Parathyroid adenoma (tissue), 2 donors: Measurements from ENCODE around the gene PLEK2.
"Not testable (repeated sequence)": the region's sequence is repeated elsewhere in the genome, so short reads cannot be mapped to it uniquely, and the experiment has no call there.

Experiments
- H2AFZ ChIP-seq: fragments of 300-600 bp; sonication (generic); one replicate; pipeline ENCODE4 v1.7.0; 2017; ENCODE audit warnings: antibody characterized with exemption, mild to moderate bottlenecking
- H3K27ac ChIP-seq: fragments of 300-600 bp; sonication (generic); one replicate; pipeline ENCODE4 v1.7.0; 2017
- H3K27me3 ChIP-seq: fragments of 300-600 bp; sonication (generic); one replicate; pipeline ENCODE4 v1.7.0; 2017; ENCODE audit warnings: low read length; ENCODE audit not compliant: control insufficient read depth, insufficient read depth
- H3K36me3 ChIP-seq: fragments of 300-600 bp; sonication (generic); one replicate; pipeline ENCODE4 v1.7.0; 2017; ENCODE audit warnings: low read length; ENCODE audit not compliant: control insufficient read depth, insufficient read depth
- H3K4me1 ChIP-seq: fragments of 300-600 bp; sonication (generic); one replicate; pipeline ENCODE4 v1.7.0; 2017; ENCODE audit warnings: control low read depth
- H3K4me2 ChIP-seq: fragments of 300-600 bp; sonication (generic); one replicate; pipeline ENCODE4 v1.7.0; 2017; ENCODE audit warnings: low read length
- H3K4me3 ChIP-seq: fragments of 300-600 bp; sonication (generic); one replicate; pipeline ENCODE4 v1.7.0; 2017; ENCODE audit warnings: low read depth, low read length
- H3K79me2 ChIP-seq: fragments of 300-600 bp; sonication (generic); one replicate; pipeline ENCODE4 v1.7.0; 2017; ENCODE audit warnings: control low read depth
- H3K9ac ChIP-seq: fragments of 300-600 bp; sonication (generic); one replicate; pipeline ENCODE4 v1.7.0; 2017; ENCODE audit warnings: mild to moderate bottlenecking
- H3K9me3 ChIP-seq: fragments of 300-600 bp; sonication (generic); one replicate; pipeline ENCODE4 v1.7.0; 2017; ENCODE audit warnings: low read length; ENCODE audit not compliant: control insufficient read depth
- TF ChIP-seq, protein P1 (sequence below): fragments of 300-600 bp; sonication (generic); IDR thresholded peaks from one replicate; pipeline ENCODE4 v1.7.0; 2017; ENCODE audit warnings: antibody characterized with exemption, mild to moderate bottlenecking
- donor health status: primary hyperparathyroidism.

Gene PLEK2

DNA sequence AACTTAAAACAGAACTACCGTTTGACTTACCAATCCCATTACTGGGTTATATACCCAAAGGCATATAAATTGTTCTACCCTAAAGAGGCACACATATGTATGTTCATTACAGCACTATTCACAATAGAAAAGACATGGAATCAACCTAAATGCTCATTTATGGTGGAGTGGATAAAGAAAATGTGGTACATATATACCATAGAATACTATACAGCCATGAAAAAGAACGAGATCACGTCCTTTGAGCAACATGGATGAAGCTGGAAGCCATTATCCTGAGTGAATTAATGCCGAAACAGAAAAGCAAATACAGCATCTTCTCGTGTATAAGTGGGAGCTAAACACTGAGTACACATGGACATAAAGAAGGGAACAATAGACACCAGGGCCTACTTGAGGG is 44.8 kb upstream of the PLEK2 start:
- Histone ChIP-seq H2AFZ (no peak overlapping the region), H3K79me2 (no peaks in the 10 kb centered on the region), H3K36me3 (no peaks in the 10 kb centered on the region), H3K9ac (no peak overlapping the region), H3K4me2 (no peak overlapping the region), H3K27ac (peak overlapping the region; percentile 98), H3K27me3 (no peaks in the 10 kb centered on the region), H3K9me3 (no peaks in the 10 kb centered on the region), H3K4me1 (peaks cover 50% of the 10 kb centered on the region), H3K4me3 (no peak overlapping the region)
- TF ChIP-seq, protein P1, sequence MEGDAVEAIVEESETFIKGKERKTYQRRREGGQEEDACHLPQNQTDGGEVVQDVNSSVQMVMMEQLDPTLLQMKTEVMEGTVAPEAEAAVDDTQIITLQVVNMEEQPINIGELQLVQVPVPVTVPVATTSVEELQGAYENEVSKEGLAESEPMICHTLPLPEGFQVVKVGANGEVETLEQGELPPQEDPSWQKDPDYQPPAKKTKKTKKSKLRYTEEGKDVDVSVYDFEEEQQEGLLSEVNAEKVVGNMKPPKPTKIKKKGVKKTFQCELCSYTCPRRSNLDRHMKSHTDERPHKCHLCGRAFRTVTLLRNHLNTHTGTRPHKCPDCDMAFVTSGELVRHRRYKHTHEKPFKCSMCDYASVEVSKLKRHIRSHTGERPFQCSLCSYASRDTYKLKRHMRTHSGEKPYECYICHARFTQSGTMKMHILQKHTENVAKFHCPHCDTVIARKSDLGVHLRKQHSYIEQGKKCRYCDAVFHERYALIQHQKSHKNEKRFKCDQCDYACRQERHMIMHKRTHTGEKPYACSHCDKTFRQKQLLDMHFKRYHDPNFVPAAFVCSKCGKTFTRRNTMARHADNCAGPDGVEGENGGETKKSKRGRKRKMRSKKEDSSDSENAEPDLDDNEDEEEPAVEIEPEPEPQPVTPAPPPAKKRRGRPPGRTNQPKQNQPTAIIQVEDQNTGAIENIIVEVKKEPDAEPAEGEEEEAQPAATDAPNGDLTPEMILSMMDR = no peak

DNA sequence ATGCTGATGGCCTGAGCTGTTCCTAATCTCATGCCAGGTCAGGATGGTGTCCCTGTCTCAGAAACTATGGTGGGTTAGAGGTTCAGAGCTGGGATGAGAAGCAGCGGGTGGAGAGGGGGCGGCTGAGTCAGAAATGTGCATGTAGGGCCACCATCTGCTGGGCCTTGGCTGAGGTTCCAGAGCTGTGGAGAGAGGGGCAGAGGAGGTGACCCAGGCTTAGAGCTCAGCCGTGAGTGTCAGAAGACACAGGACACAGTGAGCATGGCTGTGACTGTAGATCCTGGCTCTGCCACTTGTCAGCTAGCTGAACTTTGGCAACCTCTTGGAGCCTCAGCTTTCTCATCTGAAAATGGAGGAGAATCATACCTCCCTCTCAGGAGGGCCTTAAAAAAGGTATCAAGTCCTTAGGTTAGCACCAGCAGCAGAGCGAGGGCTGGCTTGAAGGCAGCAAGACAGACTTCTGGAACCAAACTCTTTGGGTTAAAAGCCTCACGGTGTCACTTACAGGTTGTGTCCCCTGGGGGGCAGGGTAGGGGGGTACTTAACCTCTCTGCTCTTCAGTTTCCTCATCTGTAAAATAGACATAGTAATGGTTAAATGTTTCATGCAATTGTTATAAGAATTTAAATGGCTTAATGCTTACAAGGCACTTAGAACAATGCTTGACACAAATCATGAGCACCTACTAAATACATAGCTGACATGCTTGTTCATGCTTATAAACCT is 41.8 kb upstream of the PLEK2 start:
- Histone ChIP-seq H3K9me3 (no peaks in the 10 kb centered on the region), H3K27ac (no peak overlapping the region), H3K4me3 (no peak overlapping the region), H3K4me2 (no peak overlapping the region), H3K27me3 (no peaks in the 10 kb centered on the region), H3K4me1 (peaks cover 21% of the 10 kb centered on the region), H3K79me2 (no peaks in the 10 kb centered on the region), H3K9ac (no peak overlapping the region), H2AFZ (no peak overlapping the region), H3K36me3 (no peaks in the 10 kb centered on the region)
- TF ChIP-seq, protein P1 = no peak

DNA sequence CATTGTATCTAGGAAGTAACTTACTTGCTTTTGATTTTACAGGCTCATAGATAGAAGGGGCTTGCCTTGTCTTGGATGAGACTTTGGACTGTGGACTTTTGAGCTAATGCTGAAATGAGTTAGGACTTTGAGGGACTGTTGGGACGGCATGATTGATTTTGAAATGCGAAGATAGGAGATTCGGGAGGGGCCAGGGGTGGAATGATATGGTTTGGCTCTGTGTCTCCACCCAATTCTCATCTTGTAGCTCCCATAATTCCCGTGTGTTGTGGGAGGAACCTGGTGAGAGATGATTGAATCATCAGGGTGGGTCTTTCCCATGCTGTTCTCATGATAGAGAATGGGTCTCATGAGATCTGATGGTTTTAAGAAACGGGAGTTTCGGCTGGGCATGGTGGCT is 39.7 kb upstream of the PLEK2 start:
- H2AFZ ChIP-seq, H3K79me2 ChIP-seq, H3K36me3 ChIP-seq, H3K27ac ChIP-seq, H3K9ac ChIP-seq, H3K4me2 ChIP-seq, H3K4me3 ChIP-seq, H3K9me3 ChIP-seq, H3K27me3 ChIP-seq: not testable (repeated sequence)
- peaks cover 11% of the 10 kb centered on the region for H3K4me1 ChIP-seq

DNA sequence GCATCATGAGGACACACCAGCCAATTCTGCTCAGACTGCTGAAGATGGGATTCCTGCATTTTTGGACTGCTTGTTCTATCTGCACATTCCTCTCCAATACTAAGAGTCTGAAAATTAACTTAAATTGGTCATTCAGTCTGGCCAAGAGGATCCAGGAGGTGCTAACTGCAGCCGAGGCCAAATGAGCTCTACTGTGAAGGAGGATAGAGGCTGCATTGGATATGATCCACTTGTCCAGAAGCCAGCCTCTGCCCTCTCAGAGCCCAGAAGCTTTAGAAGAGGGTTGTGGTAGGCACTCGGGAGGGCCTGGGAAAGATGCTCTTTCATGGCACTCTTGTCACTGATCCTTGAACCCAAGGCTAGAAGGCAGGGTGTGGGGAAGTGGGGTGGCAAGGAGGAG is 37.1 kb upstream of the PLEK2 start:
- Histone ChIP-seq H3K4me3 (no peak overlapping the region), H2AFZ (no peak overlapping the region), H3K9me3 (no peaks in the 10 kb centered on the region), H3K36me3 (no peaks in the 10 kb centered on the region), H3K9ac (no peak overlapping the region), H3K27ac (no peak overlapping the region), H3K4me1 (peaks cover 20% of the 10 kb centered on the region), H3K27me3 (no peaks in the 10 kb centered on the region), H3K4me2 (no peak overlapping the region), H3K79me2 (no peaks in the 10 kb centered on the region)
- TF ChIP-seq, protein P1 = no peak

DNA sequence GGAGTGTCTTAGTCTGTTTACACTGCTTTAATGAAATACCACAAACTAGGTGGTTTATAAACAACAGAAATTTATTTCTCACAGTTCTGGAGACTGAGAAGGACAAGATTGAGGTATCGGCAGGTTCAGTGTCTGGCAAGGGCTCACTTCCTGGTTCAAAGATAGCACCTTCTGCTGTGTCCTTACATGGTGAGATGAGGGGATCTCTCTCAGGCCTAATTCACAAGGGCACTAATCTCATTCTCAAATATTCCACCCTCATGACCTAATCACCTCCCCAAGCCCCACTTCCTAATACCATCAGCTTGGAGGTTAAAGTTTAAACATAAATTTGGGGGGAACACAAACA is 35.0 kb upstream of the PLEK2 start:
- Histone ChIP-seq H3K9me3 (no peaks in the 10 kb centered on the region), H3K27me3 (no peaks in the 10 kb centered on the region), H3K4me2 (no peak overlapping the region), H3K4me1 (peaks cover 21% of the 10 kb centered on the region), H3K79me2 (no peaks in the 10 kb centered on the region), H3K4me3 (no peak overlapping the region), H3K36me3 (no peaks in the 10 kb centered on the region), H3K9ac (no peak overlapping the region), H3K27ac (no peak overlapping the region), H2AFZ (peak overlapping the region; percentile 43)
- TF ChIP-seq, protein P1 = no peak
